ENCODE data around the gene NEK11. TPM values are rescaled to one million over a fixed set of nuclear protein-coding genes. Genes with fewer than 3 reads are reported as not detected.
A peak's percentile ranks its signal among the peaks of the same experiment; 100 is the strongest.

NEK11 gene
- 1 to 10 TPM; 2.3 to 3.4 TPM for total RNA-seq
- long read RNA-seq, partial matches to known transcripts, result 0 of 4 reads
- long read RNA-seq, other reads (novel, unspliced or antisense), result 2 of 4 reads

GRCh38 chr3:131026321-131027151 is at the start of gene NEK11, which contains the start of gene ASTE1:
NEK11 (plus strand) TSS chr3:131026877; CDS start chr3:131029709, 2,832 bp downstream.
ASTE1 (minus strand) TSS chr3:131026825; CDS start chr3:131025306, 1,519 bp downstream.
- peak; percentile 93 for DNase-seq
- intact Hi-C loops (cut with DNase I), result no loop called here
- peak; percentile 99 for ATAC-seq

GRCh38 chr3:130979117-130979516 is 47.6 kb upstream of the NEK11 start:
- DNase-seq (no peak), ATAC-seq (no peak)
- intact Hi-C loops (cut with DNase I), result no loop called here

GRCh38 chr3:130981469-130981868 is 45.2 kb upstream of the NEK11 start:
- no peak for ATAC-seq
- intact Hi-C loops (cut with DNase I), result no loop called here

GRCh38 chr3:130990282-130990681 is 36.4 kb upstream of the NEK11 start:
- intact Hi-C loops (cut with DNase I), result no loop called here
- DNase-seq (no peak), ATAC-seq (no peak)

More at GRCh38 chr3:130981469-130981868, 45.2 kb upstream of the NEK11 start:
- no peak for DNase-seq

GRCh38 chr3:130991126-130991525 is 35.6 kb upstream of the NEK11 start:
- intact Hi-C loops (cut with DNase I), result no loop called here
- no peak for DNase-seq
- ATAC-seq, result no peak

- ATAC-seq, result no peak
- no peak for DNase-seq
- intact Hi-C loops (cut with DNase I), result no loop called here
These were observed 34.3 kb upstream of the NEK11 start for GRCh38 chr3:130992344-130992743.

- intact Hi-C loops (cut with DNase I), result no loop called here
- DNase-seq, result no peak
- no peak for ATAC-seq
These were observed 29.4 kb upstream of the NEK11 start for GRCh38 chr3:130997289-130997688.

GRCh38 chr3:131001071-131001470 is 25.6 kb upstream of the NEK11 start:
- intact Hi-C loops (cut with DNase I), result no loop called here
- DNase-seq (no peak), ATAC-seq (no peak)

- DNase-seq (no peak), ATAC-seq (no peak)
- intact Hi-C loops (cut with DNase I), result no loop called here
These were observed 22.1 kb upstream of the NEK11 start for GRCh38 chr3:131004603-131005002.

GRCh38 chr3:131007256-131007655 is 19.4 kb upstream of the NEK11 start:
- ATAC-seq, result no peak

GRCh38 chr3:131007782-131008181 is 18.9 kb upstream of the NEK11 start:
- ATAC-seq, result no peak
- DNase-seq, result no peak
- intact Hi-C loops (cut with DNase I), result no loop called here

More at GRCh38 chr3:131007256-131007655, 19.4 kb upstream of the NEK11 start:
- intact Hi-C loops (cut with DNase I), result no loop called here
- DNase-seq, result no peak

- DNase-seq (no peak), ATAC-seq (no peak)
- intact Hi-C loops (cut with DNase I), result no loop called here
These were observed 18.4 kb upstream of the NEK11 start for GRCh38 chr3:131008326-131008725.

GRCh38 chr3:131009698-131010097 is 17.0 kb upstream of the NEK11 start:
- DNase-seq (no peak), ATAC-seq (no peak)
- intact Hi-C loops (cut with DNase I), result no loop called here

GRCh38 chr3:131018970-131019369 is 7.7 kb upstream of the NEK11 start:
- no peak for DNase-seq
- intact Hi-C loops (cut with DNase I), result no loop called here
- no peak for ATAC-seq

- DNase-seq (no peak), ATAC-seq (no peak)
- intact Hi-C loops (cut with DNase I), result no loop called here
These were observed 6.5 kb upstream of the NEK11 start for GRCh38 chr3:131020122-131020693.

GRCh38 chr3:131025539-131025938 is 1.1 kb upstream of the NEK11 start:
- ATAC-seq (no peak), DNase-seq (no peak)
- intact Hi-C loops (cut with DNase I), result no loop called here

- ATAC-seq (no peak), DNase-seq (no peak)
- intact Hi-C loops (cut with DNase I), result no loop called here
These were observed 2.2 kb downstream of the NEK11 start for GRCh38 chr3:131028844-131029243.

GRCh38 chr3:131031660-131032059 is 5.0 kb downstream of the NEK11 start:
- DNase-seq, result no peak
- ATAC-seq, result no peak
- intact Hi-C loops (cut with DNase I), result loop anchor here in 1 of 2 donors (10.0 kb wide), 1 partner anchor 1003 kb away; the partner anchor contains the start of gene CPNE4

GRCh38 chr3:131033480-131034080 is 6.9 kb downstream of the NEK11 start:
- ATAC-seq (no peak), DNase-seq (no peak)
- intact Hi-C loops (cut with DNase I), result loop anchor here in 1 of 2 donors (10.0 kb wide), 1 partner anchor 1001 kb away; the partner anchor contains the start of gene CPNE4
